Inflammatory macrophage (primary cell): ENCODE results near the gene TTLL5.

ENCODE experiments used
- DNase-seq, 2 donors: peaks; one replicate each; pipeline ENCODE4 v3.0.0-alpha.2; 2020 to 2022

TTLL5 gene

DNA sequence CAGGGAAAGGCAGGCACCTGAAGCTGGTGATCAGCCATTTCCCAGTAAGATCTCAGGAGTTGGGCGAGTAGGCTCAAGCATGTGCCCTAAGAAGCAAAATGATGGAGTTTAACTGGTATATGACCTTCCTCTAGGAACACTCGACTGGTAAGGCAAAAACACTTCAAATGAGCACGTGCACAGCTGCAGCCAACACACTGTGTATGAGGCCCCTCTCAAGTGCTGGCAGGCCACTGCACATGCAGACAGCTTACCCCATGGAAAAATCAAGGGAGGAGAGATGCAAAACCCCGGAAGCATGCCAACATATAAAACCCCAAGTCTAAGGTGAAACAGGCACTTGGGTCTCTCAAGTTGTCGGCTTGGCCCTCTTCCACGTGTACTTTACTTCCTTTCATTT, 39.2 kb downstream of the TTLL5 start:
- DNase-seq: no peak

DNA sequence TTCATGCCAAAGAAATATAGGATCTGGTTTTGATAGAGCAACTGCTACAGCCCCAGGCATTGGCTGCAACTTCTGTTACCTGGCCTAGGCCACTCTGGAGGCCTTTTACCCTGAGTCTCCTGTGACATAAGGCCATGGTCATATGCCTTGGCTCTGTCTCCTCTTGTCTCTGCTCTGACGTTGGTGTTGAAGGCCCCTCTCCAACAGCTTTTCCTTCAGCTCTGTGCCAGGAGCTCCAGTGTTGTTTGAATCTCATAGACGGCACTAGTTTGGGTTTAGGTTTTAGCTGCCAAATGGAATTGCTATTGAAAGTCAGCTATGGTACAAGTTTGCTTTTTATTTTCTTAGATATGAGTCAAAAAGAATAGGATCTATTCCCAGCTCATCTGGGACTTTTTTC, 41.1 kb downstream of the TTLL5 start:
- no peak for DNase-seq

DNA sequence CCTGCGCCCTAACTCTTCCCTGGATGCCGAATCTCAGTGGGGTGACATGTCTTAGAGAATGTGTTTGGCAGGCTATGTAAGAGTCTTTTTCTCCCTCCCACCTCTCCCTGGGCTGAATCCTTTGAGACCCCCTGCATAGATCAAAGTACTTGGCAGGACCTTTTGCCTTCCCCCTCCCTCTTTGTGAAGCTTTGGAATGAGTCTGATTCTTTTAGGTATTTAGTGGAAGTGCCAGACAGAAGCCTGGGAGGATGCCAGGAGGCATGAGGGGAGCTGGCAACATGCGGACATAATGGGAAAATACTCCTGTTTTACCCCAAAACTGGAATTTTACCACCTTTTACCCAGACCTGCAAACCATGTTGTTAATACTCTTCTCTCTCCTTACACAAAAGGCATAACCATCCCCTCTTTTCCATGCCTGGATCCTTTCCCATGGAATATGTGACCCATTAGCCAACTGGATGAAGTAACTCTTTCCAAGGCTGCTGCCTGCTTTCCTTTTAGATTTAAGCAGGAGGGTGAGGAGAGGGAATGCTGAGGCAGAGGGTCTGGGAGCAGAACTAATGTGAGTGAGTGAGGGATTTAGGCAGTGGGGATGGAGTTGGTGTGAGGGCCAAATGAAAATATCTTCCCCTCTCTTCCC, 41.7 kb downstream of the TTLL5 start:
- DNase-seq: no peak

DNA sequence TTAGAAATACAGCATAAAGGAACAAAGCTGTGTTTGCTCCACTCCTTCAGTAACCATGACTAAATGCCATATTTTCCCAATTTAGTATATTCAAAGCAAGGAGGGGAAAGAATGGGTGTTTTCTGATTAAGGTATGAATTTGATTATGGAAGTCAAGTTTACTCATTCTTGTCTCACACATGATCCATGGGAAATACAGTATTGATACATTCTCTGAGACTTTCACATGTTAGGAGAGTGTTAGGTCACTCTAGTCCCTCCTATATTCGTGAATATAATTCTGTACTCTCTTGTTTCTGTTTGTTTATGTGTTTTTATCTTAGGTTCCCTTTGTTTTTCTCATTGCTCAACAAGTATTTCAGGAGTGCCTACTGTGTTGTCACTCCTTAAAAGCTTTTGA, 42.4 kb downstream of the TTLL5 start:
- DNase-seq: no peak

DNA sequence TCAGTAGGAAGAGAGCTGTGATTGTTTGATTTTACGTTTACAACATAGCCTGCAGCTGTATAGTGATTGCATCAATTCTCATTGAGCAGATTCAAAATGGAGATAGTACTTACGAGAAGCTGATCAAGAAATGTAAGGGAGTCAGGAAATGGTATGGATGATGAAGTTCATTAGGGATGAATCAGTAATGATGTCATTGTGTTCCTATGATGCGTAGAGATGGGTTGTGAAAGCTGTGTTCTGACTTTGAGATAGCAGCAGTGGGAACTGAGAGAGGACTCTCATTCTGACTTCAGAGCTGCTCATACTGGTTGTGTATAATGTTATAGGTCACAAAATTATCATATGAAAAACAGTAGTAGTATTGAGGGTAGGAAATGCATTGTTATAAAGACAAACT, 44.0 kb downstream of the TTLL5 start:
- DNase-seq: no peak

DNA sequence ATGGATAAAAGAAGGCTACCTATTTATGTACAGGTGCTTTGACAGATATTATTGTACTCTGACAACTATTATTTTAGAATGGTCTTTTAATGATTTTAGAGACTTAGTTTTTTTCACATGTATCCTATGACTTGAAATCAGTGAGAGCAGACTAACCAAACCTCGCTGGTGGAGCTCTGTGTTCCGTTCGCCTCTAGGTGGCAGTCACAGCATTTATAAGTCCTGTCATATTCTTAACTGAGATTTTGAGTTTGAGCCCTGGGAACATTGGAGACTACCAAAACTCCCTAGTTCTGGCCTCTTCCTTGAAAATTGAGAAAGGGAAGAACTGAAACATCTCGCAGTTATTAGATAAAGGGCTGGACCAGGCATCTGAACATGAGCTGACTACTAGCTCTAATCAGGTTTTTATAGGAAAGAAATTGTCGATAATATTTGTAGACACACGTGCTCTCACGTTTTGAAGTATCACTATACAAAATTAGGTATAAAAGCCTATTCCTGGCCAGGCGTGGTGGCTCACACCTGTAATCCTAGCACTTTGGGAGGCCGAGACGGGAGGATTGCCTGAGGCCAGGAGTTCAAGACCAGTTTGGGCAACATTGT, 48.3 kb downstream of the TTLL5 start:
- DNase-seq: peak; percentile 70 to 77

DNA sequence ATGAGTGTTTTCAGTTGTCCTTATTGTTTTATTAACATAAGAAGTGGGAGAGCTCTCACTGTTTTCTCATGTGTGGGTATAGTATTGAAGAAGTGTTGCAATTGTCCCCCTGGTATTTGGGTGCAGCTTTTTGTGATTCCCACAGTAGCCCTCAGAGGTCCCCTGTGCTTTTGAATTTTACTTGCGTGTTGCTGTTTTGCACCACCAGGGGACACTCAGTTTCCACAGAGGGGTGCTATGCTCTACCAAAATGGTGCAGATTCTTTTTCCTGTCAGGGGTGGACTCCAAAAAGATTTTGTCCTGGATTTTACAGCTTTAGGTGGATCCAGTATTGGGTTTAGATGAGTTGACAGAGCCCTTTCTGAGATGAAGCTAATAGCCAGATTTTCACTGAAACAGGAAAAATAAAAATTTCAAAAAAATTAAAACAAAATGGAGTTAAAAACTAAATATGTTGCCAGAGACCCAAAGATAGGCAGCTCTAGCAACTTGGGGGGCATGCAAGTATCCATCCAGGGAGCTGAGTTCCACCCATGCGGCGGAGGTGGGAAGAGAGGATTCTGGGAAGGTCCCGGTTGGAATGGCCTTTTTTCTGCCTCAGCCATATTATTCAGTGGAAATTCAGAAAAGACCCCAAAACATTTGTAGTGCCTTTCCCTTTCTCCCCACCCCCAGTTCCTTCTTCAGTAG, 50.2 kb downstream of the TTLL5 start:
- peak in 1 of 2 donors; percentile 19 for DNase-seq

DNA sequence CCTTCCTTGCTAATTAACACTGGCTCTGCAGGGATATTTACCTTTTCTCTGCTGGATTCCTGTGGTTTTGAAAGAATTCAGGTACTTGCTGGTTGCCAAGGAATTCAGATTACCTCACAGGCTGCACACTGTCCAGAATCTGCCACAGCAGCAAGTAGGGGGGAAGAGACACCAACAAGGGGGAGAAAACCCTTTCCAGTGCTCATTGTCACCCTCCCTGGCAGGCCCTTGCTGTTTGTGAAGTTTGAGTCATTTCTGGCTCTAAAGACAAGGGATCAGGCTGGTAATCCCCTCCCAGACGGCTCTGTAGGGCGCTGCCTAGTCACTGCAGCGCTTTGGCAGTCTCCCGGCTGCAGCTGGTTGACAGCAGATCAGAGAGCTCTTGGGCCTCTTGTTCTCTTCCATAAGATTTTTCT, 50.8 kb downstream of the TTLL5 start:
- DNase-seq: no peak

DNA sequence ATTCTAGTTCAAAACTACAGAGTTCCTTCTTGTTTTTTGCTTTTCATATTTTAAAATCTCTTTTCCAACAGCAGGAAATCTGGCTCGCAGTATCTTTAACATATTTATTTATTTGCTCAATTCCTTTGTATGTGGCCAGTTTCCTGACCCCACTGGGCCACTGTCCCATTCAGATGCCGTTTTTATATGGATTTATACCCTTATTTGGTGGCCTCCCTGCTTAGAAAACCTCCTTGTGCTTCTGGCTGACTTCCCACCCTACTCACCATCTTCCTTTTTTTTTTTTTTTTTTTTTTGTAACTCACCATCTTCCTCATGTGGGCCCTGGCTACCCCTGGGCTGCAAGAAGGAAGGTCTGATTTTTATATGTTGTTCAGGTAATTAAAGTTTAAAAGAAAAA, 53.9 kb downstream of the TTLL5 start:
- DNase-seq: no peak

DNA sequence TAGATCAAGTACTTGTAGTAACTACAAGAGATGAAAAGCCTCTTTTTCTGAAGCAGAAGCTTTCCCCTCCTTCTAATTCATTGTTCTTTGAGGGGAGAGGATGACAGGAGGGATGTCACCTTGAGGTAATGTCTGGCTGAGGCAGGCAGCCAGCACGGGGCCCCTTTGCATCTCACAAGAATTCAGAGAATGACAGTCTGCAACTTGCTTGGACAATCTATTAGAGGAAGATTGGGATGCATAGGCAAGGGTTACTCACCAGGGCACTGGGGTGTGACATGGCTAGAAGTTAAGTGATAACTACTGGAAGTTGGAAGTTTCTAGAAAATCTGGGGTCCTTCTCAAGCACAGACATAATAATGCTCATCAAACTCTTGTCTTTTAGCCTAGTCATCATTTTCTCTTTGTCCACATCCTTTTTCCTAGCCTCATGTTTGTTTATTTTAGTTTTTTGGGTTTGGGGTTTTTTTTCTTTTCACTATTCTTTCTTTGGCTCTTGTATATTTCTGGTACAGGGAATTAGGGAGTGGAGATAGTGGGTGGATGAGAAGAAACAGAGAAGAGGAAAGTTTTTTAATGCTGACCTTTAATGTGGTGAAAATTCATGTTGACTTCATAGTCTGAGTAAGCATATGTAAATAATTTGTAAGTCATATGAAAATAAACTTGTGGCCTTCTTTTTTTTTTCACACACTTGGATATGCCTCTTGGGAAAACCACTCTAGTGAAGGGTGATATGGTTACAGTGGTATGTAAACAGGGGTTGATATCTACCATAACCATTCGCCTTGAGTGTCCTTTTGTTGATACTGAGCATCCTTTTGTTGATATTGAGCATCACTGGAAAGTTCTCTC, 55.1 kb downstream of the TTLL5 start:
- no peak for DNase-seq

DNA sequence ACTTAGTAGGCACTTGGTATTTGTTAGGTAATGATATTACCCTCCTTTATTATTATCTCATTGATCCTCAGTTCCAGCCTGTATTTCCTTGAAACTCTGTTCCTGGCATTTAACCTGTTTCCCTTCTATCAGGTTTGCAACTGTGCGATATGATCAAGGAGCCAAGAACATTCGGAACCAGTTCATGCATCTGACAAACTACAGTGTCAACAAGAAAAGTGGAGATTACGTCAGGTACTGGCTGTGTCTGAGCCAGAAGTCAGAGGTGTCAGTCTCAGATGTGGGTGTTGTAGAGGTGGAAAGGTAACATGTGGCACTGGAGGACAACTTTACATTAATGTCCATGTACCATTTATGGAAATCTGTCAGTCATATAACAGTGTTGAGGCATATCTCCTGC, 56.7 kb downstream of the TTLL5 start:
- DNase-seq: no peak

DNA sequence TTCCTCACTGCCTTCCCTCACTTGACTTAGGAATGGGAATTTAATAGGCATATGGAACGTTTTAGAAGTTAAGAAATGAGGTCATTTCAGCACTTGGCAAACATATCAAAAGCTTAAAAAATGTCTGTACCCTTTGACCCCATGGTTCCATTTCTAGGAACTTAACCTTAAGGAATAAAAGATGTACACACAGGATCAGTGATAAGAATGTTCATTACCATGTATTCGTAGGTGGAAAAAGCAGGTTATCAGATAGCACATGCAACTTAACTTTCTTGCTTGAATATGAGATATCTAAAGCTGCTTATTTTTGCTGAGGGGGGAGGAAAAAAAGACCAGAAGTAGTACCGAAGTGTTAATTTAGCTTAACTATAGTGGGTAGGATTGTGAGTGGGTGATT, 57.2 kb downstream of the TTLL5 start:
- DNase-seq: no peak

DNA sequence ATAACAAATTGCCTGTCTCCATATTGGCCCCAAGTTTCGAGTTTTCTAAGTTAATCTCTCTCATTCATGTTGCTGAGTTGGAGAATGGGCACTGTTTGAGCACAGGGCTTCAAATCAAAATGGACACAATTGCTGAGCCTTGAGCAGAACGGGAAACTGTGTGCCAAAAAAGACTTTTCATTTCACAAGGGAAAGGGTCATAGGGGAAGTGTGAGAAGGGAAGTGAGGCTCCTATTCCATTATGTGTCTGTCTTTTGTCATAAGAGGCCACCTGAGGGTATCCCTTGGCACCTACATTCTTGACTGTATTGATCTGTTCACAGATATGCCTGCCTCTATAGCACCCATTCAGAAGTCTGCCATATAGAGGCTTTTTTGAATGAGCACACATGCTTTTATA, 59.1 kb downstream of the TTLL5 start:
- DNase-seq: peak; percentile 37 to 45

DNA sequence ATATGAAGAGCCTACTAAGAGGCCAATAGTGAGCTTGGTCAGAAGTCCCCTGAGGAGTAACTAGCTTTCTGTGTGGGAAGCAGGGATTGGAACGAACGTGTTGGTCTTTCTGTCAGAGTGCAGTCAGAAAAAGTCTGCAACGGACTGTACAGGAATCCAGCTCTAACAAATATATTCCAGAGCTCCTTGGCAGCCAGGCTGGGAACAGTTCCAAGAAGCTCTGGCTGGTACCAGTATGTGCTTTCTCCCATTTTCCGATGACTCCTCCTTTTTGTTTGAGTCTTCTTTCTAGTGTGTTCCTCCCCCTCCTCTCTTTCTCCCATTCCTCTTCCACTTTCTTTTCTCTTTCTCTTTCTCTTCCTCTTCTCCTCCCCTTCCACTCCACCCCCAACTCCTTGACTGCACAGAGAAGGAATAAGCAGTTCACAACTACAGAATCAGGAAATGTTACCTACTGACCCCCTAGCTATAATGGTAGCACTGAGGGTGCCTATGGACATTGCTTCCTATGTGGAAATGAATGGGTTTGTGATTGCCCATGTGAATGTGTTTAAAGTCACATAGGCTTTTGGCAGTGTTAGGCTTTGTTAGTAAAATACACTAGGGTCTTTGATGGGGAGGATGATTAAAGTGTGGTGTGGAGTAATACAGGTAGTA, 59.9 kb downstream of the TTLL5 start:
- no peak for DNase-seq

DNA sequence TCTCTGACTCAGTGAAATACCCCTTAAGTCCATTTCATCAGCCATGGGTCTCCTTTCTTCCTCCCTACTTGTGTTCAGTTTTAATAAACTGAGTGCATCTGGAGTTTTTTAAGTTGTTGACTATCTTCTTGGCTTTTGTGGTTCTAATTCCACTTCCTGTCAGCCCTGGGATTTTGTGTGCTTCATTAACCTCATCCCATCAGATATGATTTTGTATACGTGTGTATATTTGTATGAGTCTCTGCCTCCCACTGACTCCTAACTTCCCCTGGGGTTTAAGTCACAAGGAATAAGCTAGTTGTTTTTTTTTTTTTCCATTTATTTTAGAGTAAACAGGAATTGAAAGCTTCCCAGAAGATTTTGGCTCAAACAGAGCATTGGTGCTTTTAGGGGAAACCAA, 62.7 kb downstream of the TTLL5 start:
- peak in 1 of 2 donors; percentile 11 for DNase-seq

DNA sequence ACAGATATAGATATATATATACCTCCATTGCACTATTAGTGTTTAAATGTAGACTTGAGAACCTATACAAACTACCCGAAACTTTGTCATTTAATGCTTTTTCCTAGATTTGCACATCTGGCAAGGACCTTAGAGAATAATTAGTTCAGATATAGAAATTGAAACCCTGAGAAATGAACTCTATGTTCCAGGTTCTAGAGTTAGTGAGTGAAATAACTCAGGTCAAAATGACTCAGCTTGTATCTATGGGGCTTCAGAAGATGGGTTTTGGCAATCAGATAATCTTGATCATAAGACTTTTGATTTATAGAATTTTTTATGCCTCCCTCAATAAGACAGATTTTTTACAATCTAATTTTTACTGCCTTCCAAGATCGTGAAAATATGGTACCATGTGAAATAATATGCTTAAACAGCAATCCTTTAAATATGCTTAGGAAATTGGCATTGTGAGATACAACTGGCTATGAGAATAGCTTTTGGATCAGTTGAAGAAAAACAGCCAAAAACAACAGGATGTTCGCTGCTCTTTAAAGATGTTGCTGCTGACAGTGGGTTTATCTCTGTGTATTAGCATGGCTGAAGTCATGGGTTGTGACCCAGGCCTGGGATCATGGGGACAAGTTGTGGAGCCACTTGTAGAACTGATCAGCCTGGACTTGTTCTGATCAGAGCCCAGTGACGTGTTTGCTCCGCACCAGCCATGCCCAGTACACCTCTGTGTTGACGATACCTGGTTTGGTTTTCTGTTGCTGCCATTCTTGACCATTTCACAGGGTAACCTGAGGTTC, 63.6 kb downstream of the TTLL5 start:
- no peak for DNase-seq

DNA sequence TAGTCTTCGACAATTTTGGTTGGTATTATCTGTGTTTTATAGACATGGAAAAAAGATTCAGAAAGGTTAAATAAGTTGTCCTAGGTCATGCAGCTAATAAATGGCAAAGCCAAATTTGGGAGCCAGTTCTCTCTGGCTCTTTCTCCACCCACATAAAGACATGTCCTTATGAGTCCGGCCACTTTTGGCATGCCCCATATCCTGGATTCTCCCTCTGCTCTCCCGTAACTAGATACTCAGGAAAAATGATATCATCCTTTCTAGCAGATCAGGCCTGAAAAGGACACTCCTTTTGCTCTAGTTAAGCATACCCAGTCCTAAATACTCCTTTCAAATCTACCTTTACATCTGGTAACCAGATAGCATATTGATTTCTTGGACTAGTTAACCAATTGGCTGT, 64.4 kb downstream of the TTLL5 start:
- no peak for DNase-seq

DNA sequence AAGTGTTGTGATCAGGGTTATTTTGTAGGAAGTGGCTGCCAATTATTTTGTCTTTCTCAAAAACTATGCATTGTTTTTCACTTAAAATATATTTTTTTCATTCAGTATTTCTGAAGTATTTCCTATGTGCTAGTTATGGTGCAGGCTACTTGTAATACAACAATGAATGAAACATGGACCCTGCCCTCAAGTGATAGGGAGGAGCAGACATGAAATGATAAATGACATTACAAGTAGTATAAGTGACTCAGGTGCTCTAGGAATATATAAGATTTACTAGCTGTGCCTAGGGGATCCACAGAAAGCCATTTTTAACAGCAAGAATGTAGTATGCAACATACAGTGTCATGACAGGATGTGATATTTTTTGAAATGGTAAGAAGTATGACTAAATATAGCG, 65.3 kb downstream of the TTLL5 start:
- DNase-seq: no peak

DNA sequence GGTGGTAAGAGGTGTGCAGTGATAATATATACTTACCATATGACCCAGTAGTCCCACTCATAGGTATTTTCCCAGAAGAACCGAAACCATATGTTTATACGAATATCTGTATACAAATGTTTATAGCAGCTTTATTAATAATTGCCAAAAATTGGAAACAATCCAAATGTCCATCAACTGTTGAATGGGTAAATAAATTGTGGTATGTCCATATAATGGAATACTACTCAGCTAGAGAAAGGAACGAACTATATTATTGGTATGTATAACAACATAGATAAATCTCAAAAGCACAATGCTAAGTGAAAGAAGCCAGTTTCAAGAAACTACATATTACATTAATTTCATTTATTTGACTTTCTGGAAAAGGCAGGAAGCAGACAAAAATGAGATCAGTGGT, 66.1 kb downstream of the TTLL5 start:
- no peak for DNase-seq

DNA sequence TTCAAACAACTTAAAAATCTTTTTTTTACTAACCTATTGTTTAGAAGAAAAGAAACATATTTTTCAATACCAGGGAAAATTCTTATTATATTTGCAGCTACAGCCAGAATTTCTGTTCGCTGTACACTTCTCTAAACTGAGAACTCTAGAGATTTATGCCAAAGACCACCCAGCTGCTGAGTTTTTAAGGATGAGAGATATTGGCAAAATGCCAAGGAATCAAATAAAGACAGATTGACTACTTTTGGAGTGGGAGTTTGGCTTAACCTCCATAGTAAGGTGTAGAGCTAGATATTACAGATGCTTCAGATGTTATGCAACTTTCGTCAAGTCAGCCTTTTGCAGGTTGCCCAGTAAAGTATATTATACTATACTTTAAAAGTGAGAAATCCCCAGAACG, 71.8 kb downstream of the TTLL5 start:
- no peak for DNase-seq

DNA sequence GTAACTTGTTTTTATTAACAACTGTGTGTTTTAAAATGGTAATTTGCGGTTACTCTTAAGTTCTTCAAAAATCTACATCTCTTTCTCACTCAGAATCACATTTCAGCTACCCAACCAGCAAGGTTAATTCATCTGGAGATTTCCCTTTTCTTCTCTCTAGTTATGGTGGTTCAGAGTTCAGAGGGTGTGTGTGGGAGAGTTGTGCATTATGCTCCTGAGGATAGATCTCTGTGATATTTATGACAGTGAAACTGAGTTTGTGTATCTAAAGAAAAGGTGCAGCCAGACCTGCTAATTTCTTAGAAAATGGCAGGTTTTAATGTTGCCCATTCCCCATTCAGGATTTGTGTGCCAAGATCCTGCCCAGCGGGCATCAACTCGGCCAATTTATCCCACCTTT, 73.8 kb downstream of the TTLL5 start:
- no peak for DNase-seq
